Femur (tissue), 1 donor: ENCODE data around the gene ABHD1.
A peak's percentile ranks its signal among the peaks of the same experiment; 100 is the strongest.

ENCODE experiments used
- DNase-seq: peaks from one replicate; pipeline ENCODE4 v3.0.0-alpha.2; 2017

Gene ABHD1

GRCh38 chr2:27138111-27138510, 14.5 kb downstream of the ABHD1 start:
- DNase-seq: no peak

GRCh38 chr2:27139310-27139709, 15.7 kb downstream of the ABHD1 start, which contains the start of gene PRR30:
Gene PRR30 (minus strand): TSS chr2:27139410. CDS start chr2:27138329, 1,081 bp downstream.
- no peak for DNase-seq

- DNase-seq: no peak
These were observed 19.7 kb downstream of the ABHD1 start for GRCh38 chr2:27143285-27143684.

- no peak for DNase-seq
These were observed 22.1 kb downstream of the ABHD1 start for GRCh38 chr2:27145682-27146081.

- DNase-seq: no peak
These were observed 24.3 kb downstream of the ABHD1 start for GRCh38 chr2:27147935-27148334.

- DNase-seq: peak; percentile 40
These were observed 25.3 kb downstream of the ABHD1 start, which contains the start of gene TCF23 for GRCh38 chr2:27148801-27149439. Gene TCF23 (plus strand): TSS chr2:27149004. CDS start chr2:27149134, 130 bp downstream.

GRCh38 chr2:27149570-27150405, 26.2 kb downstream of the ABHD1 start:
- DNase-seq: no peak

- no peak for DNase-seq
These were observed 27.1 kb downstream of the ABHD1 start for GRCh38 chr2:27150639-27151230.

- DNase-seq: no peak
These were observed 28.6 kb downstream of the ABHD1 start for GRCh38 chr2:27152102-27152795.

- DNase-seq: no peak
These were observed 29.3 kb downstream of the ABHD1 start for GRCh38 chr2:27152796-27153464.

- no peak for DNase-seq
These were observed 30.9 kb downstream of the ABHD1 start for GRCh38 chr2:27154488-27154887.

- DNase-seq: no peak
These were observed 31.5 kb downstream of the ABHD1 start for GRCh38 chr2:27155069-27155520.

GRCh38 chr2:27158468-27158867, 34.9 kb downstream of the ABHD1 start:
- no peak for DNase-seq

GRCh38 chr2:27159271-27159670, 35.7 kb downstream of the ABHD1 start:
- DNase-seq: no peak

GRCh38 chr2:27160191-27160590, 36.6 kb downstream of the ABHD1 start:
- DNase-seq: no peak

GRCh38 chr2:27162151-27163121, 38.8 kb downstream of the ABHD1 start:
- no peak for DNase-seq

- no peak for DNase-seq
These were observed 41.5 kb downstream of the ABHD1 start for GRCh38 chr2:27164960-27165763.

GRCh38 chr2:27170581-27171337, 47.1 kb downstream of the ABHD1 start:
- no peak for DNase-seq

GRCh38 chr2:27171351-27171848, 47.8 kb downstream of the ABHD1 start:
- DNase-seq: no peak
